Panc1 (cell line): ENCODE results near the gene SLC12A4. TPM values are rescaled to one million over a fixed set of nuclear protein-coding genes. Genes with fewer than 3 reads are reported as not detected.

ENCODE experiments used
- ATAC-seq: fragments of 200-7000 bp; cut with Tn5 transposase; 2 replicates; pipeline ENCODE4 v1.9.1; 2020; ENCODE audit warnings: mild to moderate bottlenecking, moderate library complexity
- BruUV-seq: library from RNA; stranded (reverse); fragments of 400-500 nt; replicated peaks from 2 replicates; lab custom pipeline; 2021; lab: Mats Ljungman, UMichigan
- CTCF ChIA-PET: fragments of 300-600 bp; sonication (Branson Sonifier 250); formaldehyde crosslinking; loops from one replicate; lab custom pipeline; 2022; ENCODE audit warnings: antibody characterized with exemption; lab: Charles Lee
- POLR2A ChIA-PET: fragments of 300-600 bp; sonication (Branson Sonifier 250); formaldehyde crosslinking; loops from one replicate; lab custom pipeline; 2022; ENCODE audit warnings: antibody characterized with exemption; lab: Charles Lee
- DNase-seq: peaks from one replicate; pipeline ENCODE4 v3.0.0-alpha.2; 2010; ENCODE audit warnings: low read depth, low spot score
- H3K27ac ChIP-seq: 2 replicates; pipeline ENCODE4 v1.5.1; 2011; ENCODE audit warnings: mild to moderate bottlenecking, low read length, inconsistent platforms
- H3K27me3 ChIP-seq: fragments of 200-500 bp; sonication (Bioruptor generic); 2 replicates; pipeline ENCODE4 v1.6.0; 2014; ENCODE audit warnings: low read length, inconsistent platforms; ENCODE audit not compliant: control insufficient read depth, insufficient read depth
- H3K36me3 ChIP-seq: fragments of 200-500 bp; sonication (Bioruptor generic); 2 replicates; pipeline ENCODE4 v1.5.1; 2014; ENCODE audit warnings: inconsistent platforms, mild to moderate bottlenecking, low read length, moderate library complexity; ENCODE audit not compliant: control insufficient read depth, insufficient read depth
- H3K4me1 ChIP-seq: 2 replicates; pipeline ENCODE4 v1.5.1; 2011; ENCODE audit warnings: inconsistent platforms, mild to moderate bottlenecking, low read length, moderate library complexity; ENCODE audit not compliant: control insufficient read depth, insufficient read depth
- H3K4me3 ChIP-seq, 2 experiments: 2 replicates each; pipeline ENCODE4 v1.5.1; 2011 to 2012; ENCODE audit warnings: low read depth in 2 of 2, low read length in 2 of 2, mild to moderate bottlenecking in 2 of 2, inconsistent platforms in 1 of 2, moderate library complexity in 1 of 2
- H3K9me3 ChIP-seq: fragments of 200-500 bp; sonication (Bioruptor generic); 2 replicates; pipeline ENCODE4 v1.5.1; 2014; ENCODE audit warnings: low read depth, mild to moderate bottlenecking, inconsistent platforms, low read length, moderate library complexity; ENCODE audit not compliant: control insufficient read depth, insufficient read depth
- POLR2AphosphoS5 ChIP-seq: IDR thresholded peaks from 2 replicates; pipeline ENCODE4 v1.6.1; 2012; ENCODE audit warnings: mild to moderate bottlenecking, low read depth, low read length, moderate library complexity
- SIN3A ChIP-seq: IDR thresholded peaks from 2 replicates; pipeline ENCODE4 v1.6.1; 2012; ENCODE audit warnings: low read depth, mild to moderate bottlenecking, low read length, moderate library complexity, borderline replicate concordance; ENCODE audit not compliant: insufficient read depth
- TCF7L2 ChIP-seq: IDR thresholded peaks from 2 replicates; pipeline ENCODE4 v1.6.1; 2011; ENCODE audit warnings: mild to moderate bottlenecking, low read depth, low read length, inconsistent platforms
- in situ Hi-C: cut with HindIII; loops from 2 replicates; pipeline ENCODE4 v1.10.0; 2016; ENCODE audit warnings: low sequenced_read_pairs, low pct_unique_long_range_greater_than_20kb
- intact Hi-C: fragments of 100-400 bp; cut with micrococcal nuclease; formaldehyde crosslinking; loops from one replicate; pipeline ENCODE4 v1.10.0; 2022; ENCODE audit not compliant: unreplicated experiment
- total RNA-seq: library from RNA; stranded (reverse); gene quantifications from one replicate; pipeline ENCODE4 v1.2.1, GENCODE V29; 2021; ENCODE audit not compliant: unreplicated experiment
- TF ChIP-seq, protein P1 (sequence below), 2 experiments: IDR thresholded peaks; 2 replicates each; pipeline ENCODE4 v1.6.1; 2011 to 2012; ENCODE audit warnings: low read depth in 2 of 2, control low read depth in 1 of 2, low read length in 1 of 2, mild to moderate bottlenecking in 1 of 2, moderate library complexity in 1 of 2; ENCODE audit not compliant: insufficient read depth in 1 of 2
- TF ChIP-seq, protein P2 (sequence below): fragments of 450-650 bp; IDR thresholded peaks from 2 replicates; pipeline ENCODE4 v1.5.1; 2017; ENCODE audit warnings: mild to moderate bottlenecking

Gene SLC12A4
- total RNA-seq, 1 experiment from 2014 or later, result 31.8 TPM

DNA sequence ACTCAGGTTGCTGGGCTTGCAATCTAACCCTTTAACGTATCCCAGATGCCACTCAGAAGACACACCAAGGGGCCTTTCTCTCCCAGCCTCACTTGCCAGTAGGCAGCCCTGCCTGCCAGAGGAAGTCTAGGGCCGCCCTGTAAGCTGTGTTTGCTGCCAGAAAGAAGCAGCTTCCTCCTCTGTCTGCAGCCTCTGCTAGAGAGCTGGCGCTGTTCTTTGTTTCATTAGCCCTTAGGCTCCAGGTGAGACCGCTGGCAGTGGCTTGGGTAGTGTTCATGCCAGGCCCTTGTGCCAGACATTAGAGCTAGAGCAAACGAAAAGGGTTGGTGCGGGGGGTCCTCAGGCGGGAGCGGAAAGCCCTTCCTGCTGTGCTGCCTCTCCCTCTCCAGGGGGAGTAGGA, 45.7 kb downstream of the SLC12A4 start:
- CTCF ChIA-PET, result no interaction called here
- in situ Hi-C loops, result no loop called here

DNA sequence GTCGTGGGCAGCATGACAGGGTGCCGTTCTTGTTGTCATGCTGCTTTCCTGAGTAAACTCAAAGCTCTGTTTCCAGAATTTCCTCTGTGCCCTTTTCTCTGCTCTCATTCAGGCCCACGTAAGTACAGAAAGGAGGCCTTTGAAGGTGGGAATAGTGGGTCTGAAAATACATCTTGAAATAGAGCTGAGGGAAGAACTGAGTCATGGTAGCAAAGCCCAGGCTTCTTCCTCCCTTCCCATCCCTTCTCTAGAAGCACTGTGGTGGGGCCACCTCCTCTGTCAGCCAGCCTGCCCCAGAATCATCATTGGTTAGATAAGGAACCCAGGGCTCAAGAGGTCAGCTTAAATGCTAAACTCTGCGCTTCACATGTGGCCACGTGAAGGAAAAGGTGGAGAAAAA, 46.2 kb downstream of the SLC12A4 start:
- TF ChIP-seq, protein P1, sequence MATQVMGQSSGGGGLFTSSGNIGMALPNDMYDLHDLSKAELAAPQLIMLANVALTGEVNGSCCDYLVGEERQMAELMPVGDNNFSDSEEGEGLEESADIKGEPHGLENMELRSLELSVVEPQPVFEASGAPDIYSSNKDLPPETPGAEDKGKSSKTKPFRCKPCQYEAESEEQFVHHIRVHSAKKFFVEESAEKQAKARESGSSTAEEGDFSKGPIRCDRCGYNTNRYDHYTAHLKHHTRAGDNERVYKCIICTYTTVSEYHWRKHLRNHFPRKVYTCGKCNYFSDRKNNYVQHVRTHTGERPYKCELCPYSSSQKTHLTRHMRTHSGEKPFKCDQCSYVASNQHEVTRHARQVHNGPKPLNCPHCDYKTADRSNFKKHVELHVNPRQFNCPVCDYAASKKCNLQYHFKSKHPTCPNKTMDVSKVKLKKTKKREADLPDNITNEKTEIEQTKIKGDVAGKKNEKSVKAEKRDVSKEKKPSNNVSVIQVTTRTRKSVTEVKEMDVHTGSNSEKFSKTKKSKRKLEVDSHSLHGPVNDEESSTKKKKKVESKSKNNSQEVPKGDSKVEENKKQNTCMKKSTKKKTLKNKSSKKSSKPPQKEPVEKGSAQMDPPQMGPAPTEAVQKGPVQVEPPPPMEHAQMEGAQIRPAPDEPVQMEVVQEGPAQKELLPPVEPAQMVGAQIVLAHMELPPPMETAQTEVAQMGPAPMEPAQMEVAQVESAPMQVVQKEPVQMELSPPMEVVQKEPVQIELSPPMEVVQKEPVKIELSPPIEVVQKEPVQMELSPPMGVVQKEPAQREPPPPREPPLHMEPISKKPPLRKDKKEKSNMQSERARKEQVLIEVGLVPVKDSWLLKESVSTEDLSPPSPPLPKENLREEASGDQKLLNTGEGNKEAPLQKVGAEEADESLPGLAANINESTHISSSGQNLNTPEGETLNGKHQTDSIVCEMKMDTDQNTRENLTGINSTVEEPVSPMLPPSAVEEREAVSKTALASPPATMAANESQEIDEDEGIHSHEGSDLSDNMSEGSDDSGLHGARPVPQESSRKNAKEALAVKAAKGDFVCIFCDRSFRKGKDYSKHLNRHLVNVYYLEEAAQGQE (IDR thresholded peaks at IDR 0.05; ENCODE audit: insufficient read depth in 1 of 2, low read depth in 2 of 2, low read length in 1 of 2), result no peak
- TF ChIP-seq, protein P2, sequence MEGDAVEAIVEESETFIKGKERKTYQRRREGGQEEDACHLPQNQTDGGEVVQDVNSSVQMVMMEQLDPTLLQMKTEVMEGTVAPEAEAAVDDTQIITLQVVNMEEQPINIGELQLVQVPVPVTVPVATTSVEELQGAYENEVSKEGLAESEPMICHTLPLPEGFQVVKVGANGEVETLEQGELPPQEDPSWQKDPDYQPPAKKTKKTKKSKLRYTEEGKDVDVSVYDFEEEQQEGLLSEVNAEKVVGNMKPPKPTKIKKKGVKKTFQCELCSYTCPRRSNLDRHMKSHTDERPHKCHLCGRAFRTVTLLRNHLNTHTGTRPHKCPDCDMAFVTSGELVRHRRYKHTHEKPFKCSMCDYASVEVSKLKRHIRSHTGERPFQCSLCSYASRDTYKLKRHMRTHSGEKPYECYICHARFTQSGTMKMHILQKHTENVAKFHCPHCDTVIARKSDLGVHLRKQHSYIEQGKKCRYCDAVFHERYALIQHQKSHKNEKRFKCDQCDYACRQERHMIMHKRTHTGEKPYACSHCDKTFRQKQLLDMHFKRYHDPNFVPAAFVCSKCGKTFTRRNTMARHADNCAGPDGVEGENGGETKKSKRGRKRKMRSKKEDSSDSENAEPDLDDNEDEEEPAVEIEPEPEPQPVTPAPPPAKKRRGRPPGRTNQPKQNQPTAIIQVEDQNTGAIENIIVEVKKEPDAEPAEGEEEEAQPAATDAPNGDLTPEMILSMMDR, result no peak
- TF ChIP-seq POLR2AphosphoS5, result no peak
- TF ChIP-seq SIN3A, result no peak
- no peak for TF ChIP-seq TCF7L2
- CTCF ChIA-PET, result no interaction called here
- BruUV-seq, result no TSS peak
- no peaks in the 10 kb centered on the region for H3K9me3 ChIP-seq
- no peaks in the 10 kb centered on the region for H3K27me3 ChIP-seq
- POLR2A ChIA-PET, result no interaction called here
- no peak overlapping the region for H3K4me3 ChIP-seq
- DNase-seq (no peak), ATAC-seq (no peak)
- intact Hi-C loops, result no loop called here
- in situ Hi-C loops, result no loop called here
- no peaks in the 10 kb centered on the region; the same call in 1 of the 2 replicates for H3K4me1 ChIP-seq
- no peak overlapping the region for H3K27ac ChIP-seq
- no peaks in the 10 kb centered on the region for H3K36me3 ChIP-seq

More for the DNA sequence above, 45.7 kb downstream of the SLC12A4 start:
- no peaks in the 10 kb centered on the region for H3K36me3 ChIP-seq
- TF ChIP-seq, protein P1 (IDR thresholded peaks at IDR 0.05; ENCODE audit: insufficient read depth in 1 of 2, low read depth in 2 of 2, low read length in 1 of 2), result no peak
- no peak overlapping the region for H3K4me3 ChIP-seq
- POLR2A ChIA-PET, result no interaction called here
- H3K9me3 ChIP-seq, result no peaks in the 10 kb centered on the region
- intact Hi-C loops, result no loop called here
- no TSS peak for BruUV-seq
- no peaks in the 10 kb centered on the region; the same call in 1 of the 2 replicates for H3K4me1 ChIP-seq
- ATAC-seq (no peak), DNase-seq (no peak)
- no peaks in the 10 kb centered on the region for H3K27me3 ChIP-seq
- no peak overlapping the region for H3K27ac ChIP-seq
